ENCODE measurements around the gene SMCR8. TPM values are rescaled to one million over a fixed set of nuclear protein-coding genes. Genes with fewer than 3 reads are reported as not detected.
A peak's percentile ranks its signal among the peaks of the same experiment; 100 is the strongest.

Gene SMCR8
- polyA plus RNA-seq, 3 donors: 2.4 to 24.4 (median 5.3) TPM

DNA sequence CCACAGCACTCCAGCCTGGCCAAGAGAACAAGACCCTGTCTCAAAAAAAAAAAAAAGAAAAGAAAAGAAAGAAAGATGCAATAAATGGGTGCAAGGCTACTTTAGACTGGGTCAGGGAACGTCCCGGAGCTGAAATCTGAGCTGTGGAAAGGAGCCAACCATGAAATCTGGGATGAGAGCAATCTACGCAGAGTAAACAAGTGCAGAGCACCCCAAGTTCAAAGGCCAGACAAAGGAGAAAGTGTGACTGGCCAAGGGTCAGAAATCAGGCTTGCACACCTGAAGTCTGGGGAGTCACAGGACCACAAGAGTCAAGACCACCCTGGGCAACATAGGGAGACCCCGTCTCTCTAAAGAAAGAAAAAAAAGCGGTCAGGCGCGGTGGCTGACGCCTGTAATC, 45.4 kb downstream of the SMCR8 start:
- no peak overlapping the region for H3K9ac ChIP-seq (ENCODE audit: insufficient read depth, low read length, poor library complexity, severe bottlenecking)
- no peaks in the 10 kb centered on the region for H4K20me1 ChIP-seq (ENCODE audit: insufficient read depth, low read length)
- Mint-ChIP-seq H3K36me3 (peaks cover 3 to 10% of the 10 kb centered on the region in 2 donors), H3K4me1 (peaks cover 24% of the 10 kb centered on the region), H3K9me3 (peaks cover 0 to 3% (median 0%) of the 10 kb centered on the region in 7 donors), H3K27me3 (ENCODE audit: low read depth in 3 of 3) (no peaks in the 10 kb centered on the region), H3K27ac (no peak overlapping the region), H3K4me3 (peak overlapping the region in 1 of 2 donors; percentile 45)
- peaks cover 25 to 27% of the 10 kb centered on the region in 2 donors for H3K4me1 ChIP-seq (ENCODE audit: control insufficient read depth in 1 of 2, insufficient read depth in 2 of 2, low read length in 2 of 2)
- TF ChIP-seq, protein P1, sequence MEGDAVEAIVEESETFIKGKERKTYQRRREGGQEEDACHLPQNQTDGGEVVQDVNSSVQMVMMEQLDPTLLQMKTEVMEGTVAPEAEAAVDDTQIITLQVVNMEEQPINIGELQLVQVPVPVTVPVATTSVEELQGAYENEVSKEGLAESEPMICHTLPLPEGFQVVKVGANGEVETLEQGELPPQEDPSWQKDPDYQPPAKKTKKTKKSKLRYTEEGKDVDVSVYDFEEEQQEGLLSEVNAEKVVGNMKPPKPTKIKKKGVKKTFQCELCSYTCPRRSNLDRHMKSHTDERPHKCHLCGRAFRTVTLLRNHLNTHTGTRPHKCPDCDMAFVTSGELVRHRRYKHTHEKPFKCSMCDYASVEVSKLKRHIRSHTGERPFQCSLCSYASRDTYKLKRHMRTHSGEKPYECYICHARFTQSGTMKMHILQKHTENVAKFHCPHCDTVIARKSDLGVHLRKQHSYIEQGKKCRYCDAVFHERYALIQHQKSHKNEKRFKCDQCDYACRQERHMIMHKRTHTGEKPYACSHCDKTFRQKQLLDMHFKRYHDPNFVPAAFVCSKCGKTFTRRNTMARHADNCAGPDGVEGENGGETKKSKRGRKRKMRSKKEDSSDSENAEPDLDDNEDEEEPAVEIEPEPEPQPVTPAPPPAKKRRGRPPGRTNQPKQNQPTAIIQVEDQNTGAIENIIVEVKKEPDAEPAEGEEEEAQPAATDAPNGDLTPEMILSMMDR (IDR thresholded peaks at IDR 0.05): no peak
- WGBS (ENCODE audit: insufficient coverage): 84% methylated on average over 4 of the region's 8 CpGs
- H3K27ac ChIP-seq (ENCODE audit: low read depth in 1 of 2, low read length in 2 of 2): no peak overlapping the region
- intact Hi-C loops (cut with micrococcal nuclease): no loop called here
- H3K4me3 ChIP-seq (replicated peaks in 1 of 3; ENCODE audit: low read depth in 2 of 3, low read length in 3 of 3): no peak overlapping the region
- no peaks in the 10 kb centered on the region for H3K36me3 ChIP-seq (replicated peaks in 1 of 2; ENCODE audit: control insufficient read depth in 1 of 2, insufficient read depth in 2 of 2, low read length in 2 of 2)
- no peaks in the 10 kb centered on the region for H3K79me2 ChIP-seq (ENCODE audit: insufficient read depth, low read length)
- H3K9me3 ChIP-seq (replicated peaks in 1 of 2; ENCODE audit: control insufficient read depth in 1 of 2, insufficient read depth in 1 of 2, low read length in 2 of 2): no peaks in the 10 kb centered on the region
- no peak overlapping the region for H2AFZ ChIP-seq (ENCODE audit: insufficient read depth, low read depth, low read length, poor library complexity, severe bottlenecking)
- no peak overlapping the region for H3K4me2 ChIP-seq (replicated peaks; ENCODE audit: extremely low read depth, low read length, poor library complexity, severe bottlenecking)
- DNase-seq: no peak
- H3K27me3 ChIP-seq (ENCODE audit: control insufficient read depth in 2 of 2, insufficient read depth in 2 of 2, low read length in 2 of 2): no peaks in the 10 kb centered on the region

DNA sequence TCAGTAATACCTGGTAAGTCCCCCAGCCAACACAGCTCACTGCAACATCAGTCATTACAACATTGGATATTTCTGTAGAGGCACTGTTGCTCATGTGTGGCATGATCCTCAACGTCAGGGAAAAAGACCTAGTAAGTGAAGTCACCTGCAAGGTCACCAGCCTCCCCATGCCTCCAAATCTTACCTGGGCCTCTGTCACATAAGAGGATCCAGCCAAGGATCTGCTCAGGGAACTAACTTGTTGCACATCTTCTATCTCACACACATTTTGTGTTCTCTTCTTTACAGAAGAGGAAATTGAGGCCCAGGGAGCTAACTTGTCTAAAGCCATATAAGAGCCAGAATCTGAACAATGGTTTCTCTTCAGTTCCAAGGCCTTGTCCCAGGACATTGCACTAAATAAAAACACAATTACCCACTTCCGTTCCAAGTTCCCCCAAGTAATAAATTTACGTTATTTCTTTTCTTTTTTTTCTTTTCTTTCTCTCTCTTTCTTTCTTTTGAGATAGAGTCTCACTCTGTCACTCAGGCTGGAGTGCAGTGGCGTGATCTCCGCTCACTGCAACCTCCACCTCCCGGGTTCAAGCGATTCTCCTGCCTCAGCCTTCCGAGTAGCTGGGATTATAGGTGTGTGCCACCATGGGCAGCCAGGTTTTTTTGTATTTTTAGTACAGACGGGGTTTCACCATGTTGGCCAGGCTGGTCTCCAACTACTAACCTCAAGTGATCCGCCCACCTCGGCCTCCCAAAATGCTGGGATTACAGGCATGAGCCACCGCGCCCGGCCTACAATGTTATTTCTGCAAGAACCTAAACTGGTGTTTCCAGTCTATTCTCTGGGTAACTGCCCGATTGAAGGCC, 47.0 kb downstream of the SMCR8 start:
- no peaks in the 10 kb centered on the region for H3K79me2 ChIP-seq (ENCODE audit: insufficient read depth, low read length)
- H3K27ac ChIP-seq (ENCODE audit: low read depth in 1 of 2, low read length in 2 of 2): no peak overlapping the region
- H3K4me3 ChIP-seq (replicated peaks in 1 of 3; ENCODE audit: low read depth in 2 of 3, low read length in 3 of 3): peak overlapping the region in 1 of 3 experiments; percentile 85
- intact Hi-C loops (cut with micrococcal nuclease): no loop called here
- peak overlapping the region; percentile 99 for H3K4me2 ChIP-seq (replicated peaks; ENCODE audit: extremely low read depth, low read length, poor library complexity, severe bottlenecking)
- TF ChIP-seq, protein P1 (IDR thresholded peaks at IDR 0.05): no peak
- peak overlapping the region; percentile 97 for H2AFZ ChIP-seq (ENCODE audit: insufficient read depth, low read depth, low read length, poor library complexity, severe bottlenecking)
- WGBS (ENCODE audit: insufficient coverage): 79% methylated on average over 10 of the region's 15 CpGs
- H3K9ac ChIP-seq (ENCODE audit: insufficient read depth, low read length, poor library complexity, severe bottlenecking): no peak overlapping the region
- Mint-ChIP-seq H3K9me3 (peaks cover 0 to 8% (median 0%) of the 10 kb centered on the region in 7 donors), H3K27me3 (ENCODE audit: low read depth in 3 of 3) (peaks cover 0 to 2% (median 0%) of the 10 kb centered on the region in 3 donors), H3K27ac (peak overlapping the region in 1 of 7 donors; percentile 54), H3K36me3 (peaks cover 2 to 8% of the 10 kb centered on the region in 2 donors), H3K4me1 (peaks cover 15% of the 10 kb centered on the region), H3K4me3 (peak overlapping the region; percentile 88 to 92)
- no peaks in the 10 kb centered on the region for H3K27me3 ChIP-seq (ENCODE audit: control insufficient read depth in 2 of 2, insufficient read depth in 2 of 2, low read length in 2 of 2)
- no peaks in the 10 kb centered on the region for H3K36me3 ChIP-seq (replicated peaks in 1 of 2; ENCODE audit: control insufficient read depth in 1 of 2, insufficient read depth in 2 of 2, low read length in 2 of 2)
- H4K20me1 ChIP-seq (ENCODE audit: insufficient read depth, low read length): no peaks in the 10 kb centered on the region
- no peak for DNase-seq
- H3K9me3 ChIP-seq (replicated peaks in 1 of 2; ENCODE audit: control insufficient read depth in 1 of 2, insufficient read depth in 1 of 2, low read length in 2 of 2): peaks cover 0 to 5% of the 10 kb centered on the region in 2 donors
- peaks cover 14 to 16% of the 10 kb centered on the region in 2 donors for H3K4me1 ChIP-seq (ENCODE audit: control insufficient read depth in 1 of 2, insufficient read depth in 2 of 2, low read length in 2 of 2)

Data from CD14-positive monocyte (primary cell).